ENCODE results near the gene HOXA7. TPM values are rescaled to one million over a fixed set of nuclear protein-coding genes. Genes with fewer than 3 reads are reported as not detected.

The HOXA7 gene
- total and polyA plus RNA-seq, 8 donors: 0.06 to 0.49 (median 0.17) TPM; not detected in 3

GRCh38 chr7:27143023-27143949 is 13.2 kb downstream of the HOXA7 start, which contains the start of gene HOXA5:
TSS of gene HOXA5 (minus strand) at chr7:27143681. CDS start at chr7:27143607, 74 bp downstream.
- H3K36me3 ChIP-seq: no peaks in the 10 kb centered on the region
- ATAC-seq: peak in 3 of 4 donors; percentile 62 to 70 (median 67)
- peak in 2 of 4 donors; percentile 12 to 25 for TF ChIP-seq CTCF (IDR thresholded peaks at IDR 0.05)
- peak in 2 of 6 donors; percentile 61 to 64 for DNase-seq
- peak within 1 kb of the TSS in 2 of 4 donors; percentile 50 to 66 for H3K27ac ChIP-seq
- H3K4me1 ChIP-seq: peaks cover 0 to 5% (median 4%) of the 10 kb centered on the region in 3 donors
- 10 to 12% methylated on average over 72 to 86 of the region's 86 CpGs for WGBS, 2 donors
- FAIRE-seq: no peak
- peaks cover 11 to 87% (median 30%) of the 10 kb centered on the region in 4 donors for H3K27me3 ChIP-seq
- H3K9me3 ChIP-seq: no peaks in the 10 kb centered on the region
- intact Hi-C loops (cut with DNase I): no loop called here
- H3K4me3 ChIP-seq: peak within 1 kb of the TSS; percentile 4 to 36 (median 20)

DNA sequence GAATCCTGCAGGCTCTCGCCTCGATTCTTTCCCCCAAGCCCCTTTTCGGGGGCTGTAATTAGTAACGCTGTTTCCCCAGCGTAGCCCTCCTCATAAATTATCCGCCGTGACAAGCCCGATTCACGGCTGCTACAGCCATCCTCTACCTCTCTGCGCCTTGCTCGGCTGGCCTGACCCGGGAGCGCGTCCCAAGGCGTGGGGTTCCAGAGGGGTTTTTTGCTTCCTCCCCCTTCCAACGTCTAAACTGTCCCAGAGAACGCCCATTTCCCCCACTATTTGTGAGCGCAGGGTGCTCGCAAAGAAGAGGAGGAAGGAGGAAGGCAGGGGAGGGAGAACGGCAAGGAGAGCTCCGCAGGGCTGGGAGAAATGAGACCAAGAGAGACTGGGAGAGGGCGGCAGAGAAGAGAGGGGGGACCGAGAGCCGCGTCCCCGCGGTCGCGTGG is 13.9 kb downstream of the HOXA7 start:
- peaks cover 0 to 4% (median 3%) of the 10 kb centered on the region in 3 donors for H3K4me1 ChIP-seq
- peaks cover 5 to 87% (median 30%) of the 10 kb centered on the region in 4 donors for H3K27me3 ChIP-seq
- intact Hi-C loops (cut with DNase I): no loop called here
- no peaks in the 10 kb centered on the region for H3K9me3 ChIP-seq
- DNase-seq: peak in 1 of 6 donors; percentile 25
- 3 to 11% methylated on average over 29 of the region's 29 CpGs for WGBS, 2 donors
- peak in 2 of 4 donors; percentile 5 to 12 for ATAC-seq
- H3K27ac ChIP-seq: peak overlapping the region in 2 of 4 donors; percentile 50 to 66
- peak overlapping the region in 3 of 4 donors; percentile 4 to 36 (median 25) for H3K4me3 ChIP-seq
- no peak for FAIRE-seq
- no peaks in the 10 kb centered on the region for H3K36me3 ChIP-seq
- TF ChIP-seq CTCF (IDR thresholded peaks at IDR 0.05): no peak

DNA sequence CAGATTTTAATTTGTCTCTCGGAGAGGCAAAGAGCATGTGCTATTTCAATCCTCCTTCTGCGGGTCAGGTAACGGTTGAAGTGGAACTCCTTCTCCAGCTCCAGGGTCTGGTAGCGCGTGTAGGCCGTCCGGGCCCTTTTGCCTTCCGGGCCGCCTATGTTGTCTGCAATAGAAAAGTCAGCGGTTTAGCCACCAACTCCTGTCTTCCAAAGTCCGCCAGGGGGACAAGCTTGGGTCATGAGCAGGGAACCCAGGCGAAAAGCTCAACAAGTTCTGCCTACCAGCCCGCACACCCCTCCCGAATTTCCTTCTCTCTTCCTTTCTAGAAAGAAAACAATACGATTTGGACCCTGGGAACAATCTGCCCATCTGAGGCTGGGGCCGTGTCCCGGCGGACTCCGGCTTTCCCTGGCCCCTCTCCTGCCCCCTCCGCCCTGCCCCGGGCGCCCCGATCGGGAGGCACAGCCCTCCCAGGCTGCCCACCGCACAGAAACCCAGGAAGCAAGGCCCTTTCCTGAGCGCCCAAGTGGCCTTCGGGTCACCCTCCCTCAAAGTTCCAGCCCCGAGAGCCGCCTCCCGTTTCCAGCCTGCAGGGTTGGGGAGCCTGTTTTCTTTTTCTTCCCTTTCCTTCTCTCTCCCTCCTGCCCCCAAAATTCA is 14.4 kb downstream of the HOXA7 start:
- no peak for TF ChIP-seq CTCF (IDR thresholded peaks at IDR 0.05)
- 9 to 15% methylated on average over 30 of the region's 30 CpGs for WGBS, 2 donors
- peak in 2 of 6 donors; percentile 50 to 62 for DNase-seq
- Histone ChIP-seq H3K36me3 (no peaks in the 10 kb centered on the region), H3K4me3 (peak overlapping the region in 3 of 4 donors; percentile 4 to 36 (median 25)), H3K4me1 (peaks cover 0 to 4% (median 3%) of the 10 kb centered on the region in 3 donors), H3K27me3 (peaks cover 2 to 86% (median 28%) of the 10 kb centered on the region in 4 donors), H3K9me3 (no peaks in the 10 kb centered on the region), H3K27ac (peak overlapping the region in 2 of 4 donors; percentile 50 to 66)
- no peak for ATAC-seq
- intact Hi-C loops (cut with DNase I): no loop called here
- no peak for FAIRE-seq

- H3K27me3 ChIP-seq: peaks cover 2 to 84% (median 23%) of the 10 kb centered on the region in 4 donors
- FAIRE-seq: no peak
Measured at GRCh38 chr7:27141137-27141922, 15.1 kb downstream of the HOXA7 start.

More at GRCh38 chr7:27141137-27141922, 15.1 kb downstream of the HOXA7 start:
- Histone ChIP-seq H3K4me3 (no peak overlapping the region), H3K9me3 (no peaks in the 10 kb centered on the region), H3K4me1 (peaks cover 0 to 4% (median 3%) of the 10 kb centered on the region in 3 donors), H3K27ac (no peak overlapping the region), H3K36me3 (no peaks in the 10 kb centered on the region)
- WGBS, 2 donors: 23 to 29% methylated on average over 18 of the region's 18 CpGs
- no peak for DNase-seq
- no peak for ATAC-seq
- intact Hi-C loops (cut with DNase I): no loop called here
- no peak for TF ChIP-seq CTCF (IDR thresholded peaks at IDR 0.05)
